H1 (cell line): Measurements from ENCODE around the gene FAM209A. TPM values are rescaled to one million over a fixed set of nuclear protein-coding genes. Genes with fewer than 3 reads are reported as not detected.

Experiments
- CHD1 ChIP-seq: IDR thresholded peaks from 2 replicates; pipeline ENCODE4 v1.6.1; 2012; ENCODE audit warnings: low read depth, low read length, improper control_type of control experiment
- SUZ12 ChIP-seq: fragments of 200-600 bp; sonication (generic); IDR thresholded peaks from 2 replicates; pipeline ENCODE4 v1.6.1; 2012; ENCODE audit warnings: mild to moderate bottlenecking, inconsistent platforms, low read length, moderate library complexity, mixed read lengths
- polyA plus RNA-seq, 7 experiments: library from polyadenylated mRNA; depleted of rRNA in 3 of 7; stranded (reverse) in 5 of 7; unstranded in 2 of 7; fragments of >200 nt in 5 of 7; fragments of 200-250 nt in 2 of 7; gene quantifications; 1 replicate in 5 of 7; 2 replicates in 1 of 7; 4 replicates in 1 of 7; pipeline versions ENCODE4 v1.2.1 to v1.2.3, GENCODE V29; 2011 to 2013; ENCODE audit warnings: missing spikeins in 2 of 7, mixed read lengths in 2 of 7
- total RNA-seq: library from RNA; stranded (reverse); fragmentation: NEBNext Ultra II Directional; extraction: Animal tissue kit (Norgen Biotek cat#: 25700); gene quantifications from 2 replicates; pipeline ENCODE4 v1.2.1, GENCODE V29; 2021

The FAM209A gene
- total and polyA plus RNA-seq, 2 of the 8 experiments (the other 6 are each of a cell fraction or from before 2014, with no cell fraction given): 0.15 TPM; not detected in 1

- TF ChIP-seq SUZ12 (no peak), CHD1 (no peak)
- TF ChIP-seq, all 59 proteins: peak for 0
Measured at GRCh38 chr20:56517211-56517610, 7.3 kb upstream of the FAM209A start (continued).
